Thyroid gland (tissue), 4 donors: ENCODE data around the gene ZKSCAN2. TPM values are rescaled to one million over a fixed set of nuclear protein-coding genes. Genes with fewer than 3 reads are reported as not detected.
A peak's percentile ranks its signal among the peaks of the same experiment; 100 is the strongest.

Source experiments
- DNase-seq, 2 donors: peaks; one replicate each; pipeline ENCODE4 v3.0.0-alpha.2; 2019
- H3K27ac ChIP-seq, 3 donors: fragments of 200-600 bp; sonication (generic); 1 replicate in 2 of 3; 2 replicates in 1 of 3; pipeline ENCODE4 v1.5.1; 2016 to 2019; ENCODE audit warnings: mild to moderate bottlenecking in 1 of 3, moderate library complexity in 1 of 3
- H3K27me3 ChIP-seq: fragments of 200-600 bp; sonication (generic); one replicate; pipeline ENCODE4 v1.5.1; 2019
- H3K36me3 ChIP-seq, 2 donors: fragments of 200-600 bp; sonication (generic); one replicate each; pipeline ENCODE4 v1.5.1; 2016 to 2019
- H3K4me1 ChIP-seq, 2 donors: fragments of 200-600 bp; sonication (generic); one replicate each; pipeline ENCODE4 v1.5.1; 2017 to 2019
- H3K4me3 ChIP-seq, 3 donors: fragments of 200-600 bp; sonication (generic); replicated peaks in 1 of 3; 1 replicate in 2 of 3; 2 replicates in 1 of 3; pipeline ENCODE4 v1.5.1; 2016; ENCODE audit warnings: mild to moderate bottlenecking in 1 of 3
- H3K9me3 ChIP-seq: fragments of 200-600 bp; sonication (generic); one replicate; pipeline ENCODE4 v1.5.1; 2017
- CTCF ChIP-seq, 6 experiments: fragments of 200-600 bp in 3 of 6; fragments of 450-650 bp in 3 of 6; sonication (generic) in 3 of 6; IDR thresholded peaks; one replicate each; pipeline ENCODE4 v1.5.1; 2016 to 2019; ENCODE audit warnings: antibody characterized with exemption in 6 of 6, mild to moderate bottlenecking in 2 of 6, inconsistent platforms in 1 of 6, moderate library complexity in 1 of 6
- POLR2A ChIP-seq, 2 donors: fragments of 450-650 bp; IDR thresholded peaks; one replicate each; pipeline ENCODE4 v1.6.1; 2017; ENCODE audit warnings: antibody characterized with exemption in 2 of 2, mild to moderate bottlenecking in 2 of 2, moderate library complexity in 1 of 2
- WGBS, 2 donors: methylation state at CpG; one replicate each; pipeline ENCODE4 v1.1.5; 2017; 5-methylcytosine and 5-hydroxymethylcytosine counted together
- intact Hi-C: fragments of 100-400 bp; cut with DNase I; formaldehyde crosslinking; loops from one replicate; pipeline ENCODE4 v1.15.1; 2023
- total RNA-seq, 4 donors: library from RNA; depleted of rRNA; stranded (reverse); fragments of >200 nt; gene quantifications; one replicate each; pipeline ENCODE4 v1.2.3, GENCODE V29; 2016

The ZKSCAN2 gene
- total RNA-seq, 4 donors from 2014 or later: 5.8 to 11.1 (median 6.9) TPM

GRCh38 chr16:25224731-25225319 lies 32.8 kb downstream of the ZKSCAN2 start:
- H3K27ac ChIP-seq: peak overlapping the region in 1 of 3 donors; percentile 7
- 61% methylated on average over 7 of the region's 7 CpGs for WGBS, 2 donors
- H3K9me3 ChIP-seq: no peaks in the 10 kb centered on the region
- DNase-seq: peak in 1 of 2 donors; percentile 88
- no peak for TF ChIP-seq CTCF (IDR thresholded peaks at IDR 0.05)
- no peak for TF ChIP-seq POLR2A (IDR thresholded peaks at IDR 0.05)
- no peak overlapping the region for H3K4me3 ChIP-seq
- no peaks in the 10 kb centered on the region for H3K36me3 ChIP-seq
- H3K27me3 ChIP-seq: no peaks in the 10 kb centered on the region
- intact Hi-C loops: loop anchor here (5.0 to 10.0 kb wide), 2 partner anchors 110 to 168 kb away; partner anchors contain the start of gene LCMT1
- peaks cover 5 to 6% of the 10 kb centered on the region in 2 donors for H3K4me1 ChIP-seq

- no peak for TF ChIP-seq CTCF (IDR thresholded peaks at IDR 0.05)
- TF ChIP-seq POLR2A (IDR thresholded peaks at IDR 0.05): no peak
- DNase-seq: no peak
- no peak overlapping the region for H3K4me3 ChIP-seq
- no peaks in the 10 kb centered on the region for H3K36me3 ChIP-seq
- intact Hi-C loops: loop anchor here (10.0 kb wide), 1 partner anchor 109 kb away; the partner anchor contains the start of gene LCMT1
- H3K27me3 ChIP-seq: no peaks in the 10 kb centered on the region
- 90 to 92% methylated on average over 6 of the region's 6 CpGs for WGBS, 2 donors
- H3K9me3 ChIP-seq: no peaks in the 10 kb centered on the region
- no peak overlapping the region for H3K27ac ChIP-seq
- H3K4me1 ChIP-seq: peaks cover 5 to 6% of the 10 kb centered on the region in 2 donors
These were observed 33.7 kb downstream of the ZKSCAN2 start for GRCh38 chr16:25223964-25224363.

- H3K27me3 ChIP-seq: no peaks in the 10 kb centered on the region
- no peak for TF ChIP-seq CTCF (IDR thresholded peaks at IDR 0.05)
- WGBS, 2 donors: 80 to 83% methylated on average over 8 of the region's 8 CpGs
- H3K4me1 ChIP-seq: peaks cover 5 to 6% of the 10 kb centered on the region in 2 donors
- no peak for DNase-seq
- H3K4me3 ChIP-seq: no peak overlapping the region
- no peaks in the 10 kb centered on the region for H3K9me3 ChIP-seq
- H3K27ac ChIP-seq: no peak overlapping the region
- no peaks in the 10 kb centered on the region for H3K36me3 ChIP-seq
- intact Hi-C loops: loop anchor here (10.0 kb wide), 1 partner anchor 108 kb away; the partner anchor contains the start of gene LCMT1
These were observed 34.7 kb downstream of the ZKSCAN2 start for GRCh38 chr16:25222959-25223358.

- intact Hi-C loops: no loop called here
- Histone ChIP-seq H3K27ac (no peak overlapping the region), H3K36me3 (no peaks in the 10 kb centered on the region), H3K4me3 (no peak overlapping the region), H3K27me3 (no peaks in the 10 kb centered on the region), H3K4me1 (no peaks in the 10 kb centered on the region), H3K9me3 (no peaks in the 10 kb centered on the region)
- 83 to 100% methylated on average over 3 of the region's 3 CpGs for WGBS, 2 donors
- DNase-seq: no peak
- TF ChIP-seq POLR2A (IDR thresholded peaks at IDR 0.05): no peak
- TF ChIP-seq CTCF (IDR thresholded peaks at IDR 0.05): no peak
These were observed 38.4 kb downstream of the ZKSCAN2 start for GRCh38 chr16:25219070-25219737.

- H3K27me3 ChIP-seq: no peaks in the 10 kb centered on the region
- H3K36me3 ChIP-seq: no peaks in the 10 kb centered on the region
- DNase-seq: no peak
- H3K27ac ChIP-seq: no peak overlapping the region
- intact Hi-C loops: no loop called here
- WGBS, 2 donors: 85 to 90% methylated on average over 4 of the region's 4 CpGs
- no peak overlapping the region for H3K4me3 ChIP-seq
- TF ChIP-seq CTCF (IDR thresholded peaks at IDR 0.05) (no peak), POLR2A (IDR thresholded peaks at IDR 0.05) (no peak)
- H3K4me1 ChIP-seq: no peaks in the 10 kb centered on the region
- no peaks in the 10 kb centered on the region for H3K9me3 ChIP-seq
These were observed 39.7 kb downstream of the ZKSCAN2 start for GRCh38 chr16:25217921-25218320.
